Measurements from ENCODE around the gene GALK1.

Gene GALK1

DNA sequence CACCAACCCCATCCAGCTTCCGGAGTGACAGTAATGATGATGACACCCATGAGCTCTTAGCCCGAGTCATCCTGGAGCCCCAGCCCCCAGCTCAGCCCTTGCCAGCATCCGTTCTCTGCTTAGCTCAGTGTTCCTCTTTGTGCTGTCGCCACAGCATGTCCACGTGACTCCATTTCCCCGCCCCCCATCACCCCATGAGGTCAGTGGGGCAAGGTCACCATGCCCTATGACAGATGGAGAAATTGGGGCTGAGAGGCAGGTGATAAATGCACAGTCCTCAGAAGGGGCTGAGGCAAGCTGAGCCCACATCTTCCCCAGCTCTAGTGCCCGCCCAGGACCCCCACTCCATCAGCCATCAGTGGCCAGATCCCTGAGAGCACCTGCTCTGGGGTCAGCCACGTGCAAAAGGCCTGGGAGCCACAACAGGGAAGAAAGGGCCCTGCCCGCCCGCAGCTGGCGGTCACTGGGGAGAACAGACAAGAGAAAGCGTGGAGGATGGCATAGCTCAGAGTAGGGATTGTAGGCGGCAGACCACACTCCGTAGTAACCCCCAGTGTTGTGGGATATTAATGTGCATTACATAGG is 26.7 kb downstream of the GALK1 start:
- H3K4me2 ChIP-seq (ENCODE audit: low read depth, low read length), result no peak overlapping the region

DNA sequence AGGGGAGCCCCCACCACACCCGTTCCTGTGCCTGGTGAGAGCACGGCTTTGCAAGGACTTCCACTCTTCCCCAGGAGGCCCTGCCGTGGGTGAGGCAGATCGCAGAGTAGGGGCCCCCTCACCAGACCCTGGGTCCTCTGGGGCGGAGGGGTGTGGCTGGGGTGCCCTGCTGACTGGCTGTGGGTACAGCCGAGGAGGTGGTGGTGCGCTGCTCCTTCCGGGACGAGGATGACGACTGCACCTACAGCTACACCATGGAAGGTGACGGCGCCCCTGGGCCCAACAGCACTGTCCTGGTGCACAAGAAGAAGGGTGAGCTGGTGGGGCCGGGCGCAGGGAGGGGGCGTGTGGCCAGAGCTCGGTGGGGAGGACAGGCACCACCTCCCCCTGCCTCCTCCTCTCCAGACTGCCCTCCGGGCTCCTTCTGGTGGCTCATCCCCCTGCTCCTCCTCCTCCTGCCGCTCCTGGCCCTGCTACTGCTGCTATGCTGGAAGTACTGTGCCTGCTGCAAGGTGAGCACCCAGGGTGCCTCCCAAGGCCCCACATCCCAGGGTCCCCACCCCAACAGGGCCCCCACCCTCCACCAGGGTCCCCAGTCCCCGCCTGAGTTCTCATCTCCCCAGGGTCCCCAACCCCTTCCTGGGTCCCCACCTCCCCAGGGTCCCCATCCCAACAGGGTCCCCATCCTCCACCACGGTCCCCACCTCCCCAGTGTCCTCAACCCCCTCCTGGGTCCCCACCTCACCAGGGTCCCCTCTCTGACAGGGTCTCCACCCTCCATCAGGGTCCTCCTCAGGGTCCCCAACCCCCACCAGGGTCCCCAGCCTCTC is 27.6 kb downstream of the GALK1 start:
- H3K27ac ChIP-seq (ENCODE audit: low read length), result no peak overlapping the region
- H2AFZ ChIP-seq (ENCODE audit: low read length), result no peak overlapping the region
- H4K20me1 ChIP-seq (ENCODE audit: insufficient read depth, low read length), result no peaks in the 10 kb centered on the region
- H3K4me3 ChIP-seq (ENCODE audit: low read length), result no peak overlapping the region
- no peaks in the 10 kb centered on the region for H3F3A ChIP-seq (ENCODE audit: insufficient read depth, low read length)
- H3K4me1 ChIP-seq (ENCODE audit: low read length), result peaks cover 7% of the 10 kb centered on the region
- H3K9me3 ChIP-seq (replicated peaks; ENCODE audit: insufficient read depth, low read length), result no peaks in the 10 kb centered on the region
- DNase-seq, result no peak
- TF ChIP-seq EZH2 (optimal IDR thresholded peaks at IDR 0.05; ENCODE audit: low read depth, low read length) (no peak), EZH2phosphoT487 (IDR thresholded peaks at IDR 0.05; ENCODE audit: low read length) (no peak)
- no peaks in the 10 kb centered on the region for H3K27me3 ChIP-seq (replicated peaks; ENCODE audit: insufficient read depth, low read length)
- H3K79me2 ChIP-seq (ENCODE audit: low read length), result no peaks in the 10 kb centered on the region
- no peak overlapping the region for H3K9ac ChIP-seq (ENCODE audit: low read length)
- H3K9me2 ChIP-seq (replicated peaks; ENCODE audit: insufficient read depth, low read length), result no peaks in the 10 kb centered on the region
- no peak overlapping the region for H3K4me2 ChIP-seq (ENCODE audit: low read depth, low read length)
- H3K36me3 ChIP-seq (replicated peaks; ENCODE audit: insufficient read depth, low read length), result no peaks in the 10 kb centered on the region

More for the DNA sequence above, 26.7 kb downstream of the GALK1 start:
- H3K79me2 ChIP-seq (ENCODE audit: low read length), result no peaks in the 10 kb centered on the region
- no peaks in the 10 kb centered on the region for H3K36me3 ChIP-seq (replicated peaks; ENCODE audit: insufficient read depth, low read length)
- no peak overlapping the region for H3K9ac ChIP-seq (ENCODE audit: low read length)
- no peak for DNase-seq
- no peak overlapping the region for H3K27ac ChIP-seq (ENCODE audit: low read length)
- H3K4me1 ChIP-seq (ENCODE audit: low read length), result peaks cover 7% of the 10 kb centered on the region
- H3K27me3 ChIP-seq (replicated peaks; ENCODE audit: insufficient read depth, low read length), result no peaks in the 10 kb centered on the region
- no peaks in the 10 kb centered on the region for H3F3A ChIP-seq (ENCODE audit: insufficient read depth, low read length)
- no peaks in the 10 kb centered on the region for H3K9me3 ChIP-seq (replicated peaks; ENCODE audit: insufficient read depth, low read length)
- no peak overlapping the region for H2AFZ ChIP-seq (ENCODE audit: low read length)
- H3K9me2 ChIP-seq (replicated peaks; ENCODE audit: insufficient read depth, low read length), result no peaks in the 10 kb centered on the region
- no peaks in the 10 kb centered on the region for H4K20me1 ChIP-seq (ENCODE audit: insufficient read depth, low read length)
- no peak overlapping the region for H3K4me3 ChIP-seq (ENCODE audit: low read length)
- no peak for TF ChIP-seq EZH2phosphoT487 (IDR thresholded peaks at IDR 0.05; ENCODE audit: low read length)
- TF ChIP-seq, protein P1, sequence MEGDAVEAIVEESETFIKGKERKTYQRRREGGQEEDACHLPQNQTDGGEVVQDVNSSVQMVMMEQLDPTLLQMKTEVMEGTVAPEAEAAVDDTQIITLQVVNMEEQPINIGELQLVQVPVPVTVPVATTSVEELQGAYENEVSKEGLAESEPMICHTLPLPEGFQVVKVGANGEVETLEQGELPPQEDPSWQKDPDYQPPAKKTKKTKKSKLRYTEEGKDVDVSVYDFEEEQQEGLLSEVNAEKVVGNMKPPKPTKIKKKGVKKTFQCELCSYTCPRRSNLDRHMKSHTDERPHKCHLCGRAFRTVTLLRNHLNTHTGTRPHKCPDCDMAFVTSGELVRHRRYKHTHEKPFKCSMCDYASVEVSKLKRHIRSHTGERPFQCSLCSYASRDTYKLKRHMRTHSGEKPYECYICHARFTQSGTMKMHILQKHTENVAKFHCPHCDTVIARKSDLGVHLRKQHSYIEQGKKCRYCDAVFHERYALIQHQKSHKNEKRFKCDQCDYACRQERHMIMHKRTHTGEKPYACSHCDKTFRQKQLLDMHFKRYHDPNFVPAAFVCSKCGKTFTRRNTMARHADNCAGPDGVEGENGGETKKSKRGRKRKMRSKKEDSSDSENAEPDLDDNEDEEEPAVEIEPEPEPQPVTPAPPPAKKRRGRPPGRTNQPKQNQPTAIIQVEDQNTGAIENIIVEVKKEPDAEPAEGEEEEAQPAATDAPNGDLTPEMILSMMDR (IDR thresholded peaks at IDR 0.05; ENCODE audit: low read length), result no peak
- TF ChIP-seq EZH2 (optimal IDR thresholded peaks at IDR 0.05; ENCODE audit: low read depth, low read length), result no peak

DNA sequence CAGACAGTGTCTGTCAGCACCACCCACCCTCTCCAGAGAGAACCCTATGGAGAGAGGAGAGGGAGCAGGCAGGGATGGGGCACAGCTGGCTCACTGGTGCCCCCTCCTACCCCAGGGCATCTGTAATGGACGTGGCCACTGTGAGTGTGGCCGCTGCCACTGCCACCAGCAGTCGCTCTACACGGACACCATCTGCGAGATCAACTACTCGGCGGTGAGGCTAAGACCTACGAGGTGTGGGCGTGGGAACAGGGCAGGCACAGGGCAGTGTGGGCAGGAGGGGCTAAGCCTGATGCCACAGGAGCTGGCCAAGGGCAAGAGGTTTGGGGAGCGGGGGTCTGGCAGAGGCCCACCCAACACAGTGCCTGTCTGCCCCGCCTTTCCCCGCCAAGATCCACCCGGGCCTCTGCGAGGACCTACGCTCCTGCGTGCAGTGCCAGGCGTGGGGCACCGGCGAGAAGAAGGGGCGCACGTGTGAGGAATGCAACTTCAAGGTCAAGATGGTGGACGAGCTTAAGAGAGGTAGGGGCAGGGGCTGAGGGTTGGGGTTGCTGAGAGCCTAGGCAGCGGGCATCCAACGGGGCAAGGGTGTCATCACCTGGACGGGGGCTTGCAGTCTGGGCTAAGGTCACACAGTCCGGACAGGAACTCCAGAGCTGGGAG is 28.7 kb downstream of the GALK1 start:
- TF ChIP-seq, protein P1 (IDR thresholded peaks at IDR 0.05; ENCODE audit: low read length), result no peak
- TF ChIP-seq EZH2phosphoT487 (IDR thresholded peaks at IDR 0.05; ENCODE audit: low read length), result no peak
- TF ChIP-seq EZH2 (optimal IDR thresholded peaks at IDR 0.05; ENCODE audit: low read depth, low read length), result no peak
- no peak for DNase-seq
- Histone ChIP-seq H3F3A (ENCODE audit: insufficient read depth, low read length) (no peaks in the 10 kb centered on the region), H3K9me2 (replicated peaks; ENCODE audit: insufficient read depth, low read length) (no peaks in the 10 kb centered on the region), H3K4me3 (ENCODE audit: low read length) (no peak overlapping the region), H3K36me3 (replicated peaks; ENCODE audit: insufficient read depth, low read length) (no peaks in the 10 kb centered on the region), H3K9me3 (replicated peaks; ENCODE audit: insufficient read depth, low read length) (no peaks in the 10 kb centered on the region), H4K20me1 (ENCODE audit: insufficient read depth, low read length) (no peaks in the 10 kb centered on the region), H3K9ac (ENCODE audit: low read length) (no peak overlapping the region), H3K79me2 (ENCODE audit: low read length) (no peaks in the 10 kb centered on the region), H3K27ac (ENCODE audit: low read length) (no peak overlapping the region), H3K27me3 (replicated peaks; ENCODE audit: insufficient read depth, low read length) (no peaks in the 10 kb centered on the region), H3K4me1 (ENCODE audit: low read length) (peaks cover 7% of the 10 kb centered on the region), H3K4me2 (ENCODE audit: low read depth, low read length) (no peak overlapping the region), H2AFZ (ENCODE audit: low read length) (no peak overlapping the region)
